BE2C (cell line): ENCODE data around the gene BCL7B. TPM values are rescaled to one million over a fixed set of nuclear protein-coding genes. Genes with fewer than 3 reads are reported as not detected.

Source experiments
- DNase-seq: peaks from one replicate; pipeline ENCODE4 v3.0.0-alpha.2; 2020
- H3K27me3 ChIP-seq: fragments of 250-450 bp; sonication (Bioruptor Pico); 2 replicates; pipeline ENCODE4 v1.5.1; 2020; ENCODE audit warnings: mild to moderate bottlenecking
- H3K36me3 ChIP-seq: fragments of 250-450 bp; sonication (Bioruptor Pico); 2 replicates; pipeline ENCODE4 v1.5.1; 2020; ENCODE audit warnings: mild to moderate bottlenecking
- H3K4me1 ChIP-seq: fragments of 250-450 bp; sonication (Bioruptor Pico); 2 replicates; pipeline ENCODE4 v1.5.1; 2020
- H3K4me3 ChIP-seq: 2 replicates; pipeline ENCODE4 v1.5.1; 2011; ENCODE audit warnings: low read depth, low read length
- H3K9me3 ChIP-seq: fragments of 250-450 bp; sonication (Bioruptor Pico); 2 replicates; pipeline ENCODE4 v1.5.1; 2020
- CTCF ChIP-seq: IDR thresholded peaks from 2 replicates; pipeline ENCODE4 v1.5.1; 2012; ENCODE audit warnings: mild to moderate bottlenecking, low read depth, low read length
- polyA plus RNA-seq: library from polyadenylated mRNA; unstranded; fragments of >200 nt; gene quantifications from one replicate; pipeline ENCODE4 v1.2.1, GENCODE V29; 2012; ENCODE audit warnings: low read depth, missing spikeins; ENCODE audit not compliant: insufficient read length, insufficient read depth

The BCL7B gene
- polyA plus RNA-seq: 40.6 TPM

- H3K4me1 ChIP-seq: no peaks in the 10 kb centered on the region
- TF ChIP-seq CTCF: no peak
- H3K27me3 ChIP-seq: no peaks in the 10 kb centered on the region
- peak within 1 kb of the TSS; percentile 69 for H3K4me3 ChIP-seq
- no peaks in the 10 kb centered on the region for H3K9me3 ChIP-seq
- DNase-seq: peak; percentile 76
- no peaks in the 10 kb centered on the region; the same call in 1 of the 2 replicates for H3K36me3 ChIP-seq
Measured at GRCh38 chr7:73557397-73558257, at the start of gene BCL7B. Gene BCL7B, minus strand, starts transcription at chr7:73557690. Its CDS starts 112 bp downstream, at chr7:73557578.

DNA sequence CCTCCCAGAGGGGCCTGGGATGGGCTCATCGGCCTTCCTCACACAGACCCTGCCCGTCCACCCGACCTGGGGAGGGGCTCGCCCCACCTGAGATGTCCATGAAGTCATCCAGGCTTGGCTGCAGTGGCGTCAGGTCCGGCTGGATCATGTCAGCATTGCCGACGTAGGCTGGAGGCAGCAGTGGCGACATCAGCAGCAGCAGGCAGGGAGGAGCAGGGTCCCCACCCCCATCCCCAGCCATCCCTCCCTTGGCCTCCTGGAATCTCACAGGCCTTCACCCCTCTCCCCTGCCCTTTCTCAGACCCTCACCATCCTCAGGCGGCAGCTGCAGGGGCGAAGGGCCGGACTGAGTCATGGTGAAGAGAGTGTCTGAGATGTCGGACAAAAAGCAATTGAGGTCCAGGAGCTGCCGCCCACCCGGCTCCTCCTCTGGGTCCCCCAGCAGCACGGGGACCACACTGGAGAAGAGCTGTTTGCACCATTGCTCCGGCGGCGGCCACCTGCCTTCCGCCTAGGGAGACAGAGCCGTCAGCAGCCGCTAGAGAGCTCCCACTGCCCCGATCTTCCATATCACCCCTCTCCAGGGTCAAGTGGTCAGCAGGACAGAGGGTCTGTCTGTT, 48.2 kb upstream of the BCL7B start:
- no peaks in the 10 kb centered on the region for H3K4me1 ChIP-seq
- no peaks in the 10 kb centered on the region for H3K9me3 ChIP-seq
- H3K36me3 ChIP-seq: no peaks in the 10 kb centered on the region
- no peak overlapping the region for H3K4me3 ChIP-seq
- DNase-seq: no peak
- peaks cover 20% of the 10 kb centered on the region for H3K27me3 ChIP-seq
- no peak for TF ChIP-seq CTCF

DNA sequence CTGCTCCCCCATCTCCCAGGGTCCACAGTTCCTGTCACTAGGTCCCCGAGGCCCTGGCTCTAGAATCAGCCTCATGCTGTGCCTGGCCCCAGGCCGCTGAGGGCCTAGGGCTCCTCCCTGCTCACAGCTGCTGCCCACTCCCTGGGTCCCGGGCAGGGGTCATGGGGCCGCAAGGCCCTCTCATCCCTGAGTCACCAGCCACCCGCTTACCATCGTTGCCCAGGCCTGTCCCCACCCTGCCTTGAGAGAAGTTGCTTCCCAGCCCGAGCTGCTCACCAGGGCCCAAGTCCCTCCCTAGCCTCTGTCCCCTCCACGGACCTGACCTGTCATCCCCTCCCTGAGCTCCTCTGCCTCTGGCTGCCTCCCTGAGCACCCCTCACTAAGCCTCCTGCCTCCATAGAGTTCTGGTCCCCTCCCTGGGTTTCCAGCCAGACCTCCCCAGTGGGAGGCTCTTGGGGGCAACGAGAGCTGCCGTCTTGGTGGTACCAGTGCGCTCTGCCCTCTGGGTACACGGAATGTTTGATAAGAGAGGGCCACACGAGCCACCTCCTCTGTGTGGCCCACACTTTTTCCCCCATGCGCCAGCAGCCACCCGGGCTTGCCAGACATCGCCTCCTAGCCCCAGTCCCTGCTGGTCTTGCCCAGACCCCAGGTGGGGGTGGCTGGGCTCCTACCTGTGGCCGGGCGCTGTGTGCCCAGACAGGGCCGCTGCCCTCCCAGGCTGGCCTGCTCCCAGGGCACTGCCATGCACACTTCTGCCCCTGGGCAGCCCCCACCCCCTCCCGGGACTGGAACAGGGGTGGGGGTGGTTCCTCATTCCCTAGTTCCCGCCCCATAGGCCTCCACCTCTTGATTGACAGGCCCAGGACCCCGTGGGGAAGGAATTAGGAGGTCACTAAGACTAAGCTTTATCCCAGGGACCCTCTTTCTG, 45.5 kb upstream of the BCL7B start:
- DNase-seq: no peak
- no peak for TF ChIP-seq CTCF
- Histone ChIP-seq H3K4me1 (no peaks in the 10 kb centered on the region), H3K36me3 (no peaks in the 10 kb centered on the region), H3K4me3 (no peak overlapping the region), H3K9me3 (no peaks in the 10 kb centered on the region), H3K27me3 (peaks cover 25% of the 10 kb centered on the region)

- no peak for TF ChIP-seq CTCF
- Histone ChIP-seq H3K27me3 (peaks cover 9% of the 10 kb centered on the region), H3K9me3 (no peaks in the 10 kb centered on the region), H3K4me1 (no peaks in the 10 kb centered on the region), H3K36me3 (no peaks in the 10 kb centered on the region), H3K4me3 (no peak overlapping the region)
- DNase-seq: no peak
Measured at GRCh38 chr7:73599916-73600315, 42.4 kb upstream of the BCL7B start.

DNA sequence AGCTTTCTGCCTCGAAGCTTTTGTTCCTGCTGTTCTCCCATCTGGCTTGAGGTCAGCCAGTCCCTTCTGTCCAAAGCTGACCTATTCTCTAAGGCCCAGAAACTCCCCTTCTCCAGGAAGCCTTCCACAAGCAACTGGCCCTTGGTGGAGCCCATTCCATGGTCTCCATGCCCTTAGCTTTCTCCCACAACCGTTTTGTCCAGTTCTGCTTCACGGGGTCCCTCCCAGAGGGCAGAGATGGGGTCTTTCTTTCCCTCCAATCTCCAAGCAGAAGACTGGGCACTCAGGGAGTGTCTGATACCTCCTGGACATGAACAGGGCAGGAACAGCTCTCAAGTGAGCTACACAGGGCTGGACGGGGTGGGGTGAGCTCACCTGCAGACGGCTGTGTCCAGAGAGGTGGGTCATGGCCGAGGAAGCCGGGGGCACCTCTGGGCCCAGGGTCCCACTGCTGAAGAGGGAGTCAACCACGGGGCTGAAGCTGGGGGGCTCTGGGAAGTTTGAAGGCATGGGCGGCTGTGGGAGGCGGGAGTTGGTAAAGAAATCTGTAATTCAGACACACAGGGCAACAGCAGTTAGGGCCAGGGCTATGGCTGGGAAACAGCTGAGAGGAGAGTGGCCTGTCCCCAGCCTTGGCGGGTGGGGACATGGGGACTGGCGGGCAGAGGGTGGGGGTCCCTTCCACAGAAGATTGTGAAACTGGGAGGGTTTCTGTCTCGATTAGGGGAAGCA, 41.8 kb upstream of the BCL7B start:
- H3K4me3 ChIP-seq: no peak overlapping the region
- H3K36me3 ChIP-seq: no peaks in the 10 kb centered on the region
- H3K9me3 ChIP-seq: no peaks in the 10 kb centered on the region
- TF ChIP-seq CTCF: no peak
- no peaks in the 10 kb centered on the region for H3K4me1 ChIP-seq
- DNase-seq: no peak
- H3K27me3 ChIP-seq: peaks cover 6% of the 10 kb centered on the region; the same call in 1 of the 2 replicates
